IMR-90 (cell line): Measurements from ENCODE around the gene RTCB.

Experiments
- BHLHE40 ChIP-seq: fragments of 150-350 bp; IDR thresholded peaks from 2 replicates; pipeline ENCODE4 v1.6.1; 2016; ENCODE audit warnings: mild to moderate bottlenecking, low read depth, low read length
- SMC3 ChIP-seq: fragments of 150-350 bp; IDR thresholded peaks from 2 replicates; pipeline ENCODE4 v1.6.1; 2016; ENCODE audit warnings: low read depth, mild to moderate bottlenecking, antibody characterized with exemption, low read length, moderate library complexity

GRCh38 chr22:32378707-32379272 is 33.3 kb downstream of the RTCB start:
- TF ChIP-seq SMC3 = no peak
- TF ChIP-seq BHLHE40 = no peak
